H54 (cell line): Measurements from ENCODE around the gene EED.

Experiments used
- DNase-seq: peaks from one replicate; pipeline ENCODE4 v3.0.0; 2011; ENCODE audit warnings: low spot score, mixed read lengths; ENCODE audit not compliant: insufficient read length
- FAIRE-seq: peaks from 3 replicates; lab custom pipeline; 2011; peaks lifted over from hg19 to GRCh38; lab: Jason Lieb, UNC
- POLR2A ChIP-seq: IDR thresholded peaks from 2 replicates; pipeline ENCODE4 v1.6.1; 2011; ENCODE audit warnings: low read depth, mild to moderate bottlenecking, low read length

Gene EED, protein sequence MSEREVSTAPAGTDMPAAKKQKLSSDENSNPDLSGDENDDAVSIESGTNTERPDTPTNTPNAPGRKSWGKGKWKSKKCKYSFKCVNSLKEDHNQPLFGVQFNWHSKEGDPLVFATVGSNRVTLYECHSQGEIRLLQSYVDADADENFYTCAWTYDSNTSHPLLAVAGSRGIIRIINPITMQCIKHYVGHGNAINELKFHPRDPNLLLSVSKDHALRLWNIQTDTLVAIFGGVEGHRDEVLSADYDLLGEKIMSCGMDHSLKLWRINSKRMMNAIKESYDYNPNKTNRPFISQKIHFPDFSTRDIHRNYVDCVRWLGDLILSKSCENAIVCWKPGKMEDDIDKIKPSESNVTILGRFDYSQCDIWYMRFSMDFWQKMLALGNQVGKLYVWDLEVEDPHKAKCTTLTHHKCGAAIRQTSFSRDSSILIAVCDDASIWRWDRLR

DNA sequence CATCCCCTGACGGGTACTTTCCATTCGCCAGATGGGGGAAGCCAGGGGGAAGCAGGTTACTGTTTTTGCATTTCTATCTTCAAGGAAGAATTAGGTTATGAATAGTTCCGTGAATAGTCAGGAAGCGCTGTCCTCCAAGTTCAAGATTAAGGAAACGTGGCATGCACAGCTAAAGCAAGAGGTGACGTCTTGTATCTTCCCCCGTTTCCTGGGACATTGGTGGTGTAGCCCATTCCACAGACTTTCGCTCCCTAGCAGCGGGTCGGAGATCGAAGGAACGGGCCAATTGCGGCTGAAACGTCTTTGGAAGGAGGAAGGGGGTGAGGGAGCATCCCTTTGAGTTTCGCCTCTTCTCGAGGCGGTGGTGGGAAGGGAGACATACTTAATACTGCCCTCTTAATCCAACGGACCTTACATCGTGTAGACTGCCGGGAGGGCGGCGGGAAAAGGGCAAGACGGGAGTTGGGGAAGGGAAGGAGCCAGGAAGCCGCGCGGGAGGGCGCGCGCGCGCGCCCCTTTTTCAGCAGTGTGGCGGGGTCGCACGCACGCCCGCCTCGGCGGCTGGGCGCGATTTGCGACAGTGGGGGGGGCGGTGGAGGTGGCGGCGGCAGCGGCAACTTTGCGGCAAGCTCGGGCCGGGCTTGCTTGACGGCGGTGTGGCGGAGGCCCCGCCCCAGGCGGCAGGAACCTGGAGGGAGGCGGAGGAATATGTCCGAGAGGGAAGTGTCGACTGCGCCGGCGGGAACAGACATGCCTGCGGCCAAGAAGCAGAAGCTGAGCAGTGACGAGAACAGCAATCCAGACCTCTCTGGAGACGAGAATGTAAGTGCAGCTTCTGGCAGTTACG is at the start of gene EED:
EED (plus strand) TSS at position 232 of the 847 bp plus-strand sequence; CDS start at position 709, 477 bp downstream.
- peak; percentile 87 for TF ChIP-seq POLR2A
- FAIRE-seq: peak; percentile 80
- DNase-seq: peak; percentile 86

- no peak for TF ChIP-seq POLR2A
- FAIRE-seq: no peak
Measured at GRCh38 chr11:86194998-86195397, 49.6 kb upstream of the EED start.

GRCh38 chr11:86196085-86196696 is 48.4 kb upstream of the EED start:
- no peak for DNase-seq
- no peak for TF ChIP-seq POLR2A
- peak; percentile 48 for FAIRE-seq

More at GRCh38 chr11:86194998-86195397, 49.6 kb upstream of the EED start:
- no peak for DNase-seq

DNA sequence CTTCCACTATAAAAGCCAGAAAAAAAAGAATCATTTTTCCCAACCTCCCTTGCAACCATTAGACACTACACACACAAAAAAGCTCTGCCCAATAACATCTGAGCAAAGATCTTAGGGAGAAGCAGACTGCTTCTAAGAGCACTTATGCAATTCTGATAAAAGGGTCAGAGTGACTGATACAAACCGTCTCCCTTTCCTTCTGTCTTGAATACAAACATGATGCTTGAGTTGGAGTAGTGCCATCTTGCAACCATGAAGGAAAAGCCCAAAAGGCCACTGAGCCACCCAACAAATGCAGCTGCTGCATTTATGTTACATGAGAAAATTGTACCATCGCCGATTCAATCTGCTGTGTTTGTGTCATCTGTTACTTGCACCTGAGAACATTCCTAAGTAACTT is 47.6 kb upstream of the EED start:
- DNase-seq (no peak), FAIRE-seq (peak; percentile 6)
- no peak for TF ChIP-seq POLR2A

DNA sequence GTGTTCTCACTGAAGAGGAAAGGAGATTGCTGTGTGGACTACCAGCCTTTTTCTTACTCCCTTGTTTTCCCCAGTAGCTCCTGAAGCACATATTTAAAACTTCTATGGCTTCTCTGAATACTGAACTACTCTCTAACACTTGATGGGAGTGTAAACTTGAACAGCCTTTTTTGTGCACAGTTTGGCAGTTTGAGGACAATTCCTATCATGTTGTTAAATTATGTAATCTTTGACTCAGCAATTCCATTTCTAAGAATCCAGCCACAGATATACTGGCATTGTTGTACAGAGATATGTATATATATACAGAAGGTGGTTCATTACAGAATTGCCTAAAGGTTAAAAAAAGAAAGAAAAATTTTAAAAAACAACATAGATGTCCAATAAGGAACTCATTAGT is 47.1 kb upstream of the EED start:
- no peak for DNase-seq
- no peak for FAIRE-seq
- TF ChIP-seq POLR2A: no peak

GRCh38 chr11:86198139-86198538 is 46.4 kb upstream of the EED start:
- no peak for TF ChIP-seq POLR2A
- FAIRE-seq: no peak

GRCh38 chr11:86199354-86199753 is 45.2 kb upstream of the EED start:
- TF ChIP-seq POLR2A: no peak
- FAIRE-seq (peak; percentile 23), DNase-seq (no peak)

More at GRCh38 chr11:86198139-86198538, 46.4 kb upstream of the EED start:
- DNase-seq: no peak

DNA sequence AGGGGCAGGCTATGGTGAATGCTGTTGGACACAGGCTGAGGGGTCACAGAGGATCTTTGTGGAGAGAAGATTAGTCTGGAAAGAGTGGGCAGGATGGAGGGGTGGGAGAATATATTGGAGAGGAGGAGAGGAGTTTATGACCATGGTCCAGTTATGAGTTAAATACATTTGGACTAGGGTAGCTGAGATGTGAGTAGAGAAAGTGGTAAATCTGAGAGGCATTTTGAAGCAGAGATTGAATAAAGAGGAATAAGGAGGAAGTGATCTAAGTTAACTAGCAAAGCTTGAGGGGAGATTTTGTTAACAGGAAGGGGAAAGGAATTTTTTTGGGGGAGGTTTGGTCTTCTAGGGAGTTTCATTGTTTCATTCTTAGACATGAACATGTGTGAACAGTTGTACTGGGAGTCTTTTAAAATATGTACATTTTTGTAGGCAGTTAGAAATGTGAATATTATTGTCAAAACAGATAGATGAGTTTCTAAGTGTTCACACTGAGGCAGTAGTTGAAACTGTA is 43.1 kb upstream of the EED start:
- no peak for DNase-seq
- TF ChIP-seq POLR2A: no peak
- peak; percentile 11 for FAIRE-seq

GRCh38 chr11:86202013-86202336 is 42.6 kb upstream of the EED start:
- FAIRE-seq: no peak
- TF ChIP-seq POLR2A: no peak
- DNase-seq: no peak

DNA sequence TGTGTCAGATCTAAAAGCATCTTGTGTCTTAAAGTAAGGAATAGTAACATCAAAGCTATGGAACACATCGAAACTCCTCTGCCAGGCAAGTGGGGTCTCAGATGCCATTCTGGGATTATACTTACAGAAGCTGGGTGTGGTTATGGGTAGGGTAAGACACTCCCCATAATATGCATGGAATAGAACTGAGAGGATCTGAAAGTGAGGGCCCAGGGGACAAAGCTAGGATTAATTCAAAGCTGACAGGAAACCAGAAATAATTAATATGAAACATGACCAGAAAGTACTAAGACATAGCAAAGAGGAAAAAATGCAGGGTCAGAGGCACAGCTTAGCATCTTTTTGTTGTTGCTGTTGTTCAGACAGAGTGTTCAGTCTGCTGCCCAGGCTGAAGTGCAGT is 40.2 kb upstream of the EED start:
- no peak for TF ChIP-seq POLR2A
- FAIRE-seq (no peak), DNase-seq (no peak)

- TF ChIP-seq POLR2A: no peak
- FAIRE-seq (no peak), DNase-seq (no peak)
Measured at GRCh38 chr11:86205421-86206336, 38.9 kb upstream of the EED start.

GRCh38 chr11:86206337-86206695 is 38.2 kb upstream of the EED start:
- DNase-seq (no peak), FAIRE-seq (no peak)
- TF ChIP-seq POLR2A: no peak

DNA sequence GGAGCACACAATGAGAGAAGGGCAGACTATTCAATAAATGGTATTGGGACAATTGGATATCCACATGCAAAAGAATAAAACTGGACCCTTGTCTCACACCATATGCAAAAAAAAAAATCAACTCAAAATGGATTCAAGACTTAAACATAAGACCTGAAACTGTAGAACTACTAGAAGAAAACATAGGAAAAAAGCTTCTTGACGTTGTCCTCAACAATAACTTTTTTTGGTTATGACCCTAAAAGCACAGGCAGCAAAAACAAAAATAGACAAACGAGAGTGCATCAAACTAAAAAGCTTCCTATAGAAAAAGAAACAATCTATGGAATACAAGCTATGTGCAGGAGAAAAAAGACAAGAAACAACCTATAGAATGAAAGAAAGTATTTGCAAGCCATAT is 37.1 kb upstream of the EED start:
- DNase-seq: no peak
- FAIRE-seq: peak; percentile 15
- TF ChIP-seq POLR2A: no peak
